Measurements from ENCODE around the gene MSI2. TPM values are rescaled to one million over a fixed set of nuclear protein-coding genes. Genes with fewer than 3 reads are reported as not detected.

The MSI2 gene
- total RNA-seq, 1 experiment from 2014 or later, result 169 TPM

DNA sequence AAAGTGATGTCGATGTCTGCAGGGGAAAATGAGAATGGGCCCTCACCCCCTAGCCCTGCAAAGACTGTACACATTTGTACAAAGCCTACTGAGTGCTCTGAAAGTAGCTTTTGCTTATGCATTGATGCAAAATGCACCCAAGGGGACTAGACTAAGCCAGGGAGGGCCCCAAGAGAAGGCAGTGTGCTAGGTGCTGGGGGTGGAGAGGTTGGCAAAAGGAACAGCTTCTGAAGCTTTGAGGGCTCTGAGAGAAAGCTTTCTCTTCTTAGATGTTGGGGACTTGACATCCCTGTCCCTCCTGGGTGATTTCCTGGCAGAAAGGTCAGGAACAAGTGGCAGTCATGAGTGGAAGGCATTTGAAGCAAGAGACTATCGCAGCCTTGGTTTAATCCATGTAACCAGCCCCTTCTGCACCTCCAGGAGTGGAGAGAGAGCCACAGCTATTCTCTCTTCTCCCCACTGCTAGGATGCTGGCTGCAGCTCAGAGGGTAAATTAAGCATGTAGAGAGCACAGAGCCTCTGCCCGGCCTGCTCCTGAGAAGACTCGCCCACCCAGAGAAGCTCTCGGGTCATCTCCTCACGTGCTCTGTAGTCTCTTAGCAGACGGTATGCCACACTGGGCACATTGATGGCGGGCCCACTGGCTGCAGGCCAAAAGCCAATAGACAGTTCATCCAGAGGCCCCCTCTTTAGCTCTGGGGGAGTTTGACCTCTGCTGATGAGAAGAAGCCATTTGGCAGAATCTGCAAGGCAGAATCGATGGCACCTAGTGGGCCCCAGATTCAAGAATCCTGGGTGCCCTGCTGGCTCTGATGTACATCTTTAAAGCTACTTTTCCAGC lies 221.4 kb downstream of the MSI2 start:
- H3K27ac ChIP-seq (ENCODE audit: low read length), result peak overlapping the region; percentile 97
- peak; percentile 96 for DNase-seq
- peak overlapping the region; percentile 64 for H3K4me2 ChIP-seq (ENCODE audit: low read depth, low read length, poor library complexity, severe bottlenecking)
- peaks cover 100% of the 10 kb centered on the region for H3K4me1 ChIP-seq (ENCODE audit: low read length)
- peaks cover 80% of the 10 kb centered on the region for H3K79me2 ChIP-seq (ENCODE audit: low read length)
- H3K4me3 ChIP-seq (ENCODE audit: low read length), result peak overlapping the region; percentile 21
- H3K9ac ChIP-seq (ENCODE audit: low read length), result peak overlapping the region; percentile 68
- H4K20me1 ChIP-seq (ENCODE audit: insufficient read depth, low read depth, low read length), result no peaks in the 10 kb centered on the region
- H3K36me3 ChIP-seq (ENCODE audit: insufficient read depth, low read length), result peaks cover 9% of the 10 kb centered on the region; the same call in 1 of the 2 replicates
- no peak overlapping the region for H2AFZ ChIP-seq (ENCODE audit: low read length)
- H3K9me3 ChIP-seq (ENCODE audit: low read length), result no peaks in the 10 kb centered on the region
- H3K9me2 ChIP-seq (replicated peaks; ENCODE audit: insufficient read depth, low read length), result no peaks in the 10 kb centered on the region
- H3K27me3 ChIP-seq (ENCODE audit: low read length), result no peaks in the 10 kb centered on the region

DNA sequence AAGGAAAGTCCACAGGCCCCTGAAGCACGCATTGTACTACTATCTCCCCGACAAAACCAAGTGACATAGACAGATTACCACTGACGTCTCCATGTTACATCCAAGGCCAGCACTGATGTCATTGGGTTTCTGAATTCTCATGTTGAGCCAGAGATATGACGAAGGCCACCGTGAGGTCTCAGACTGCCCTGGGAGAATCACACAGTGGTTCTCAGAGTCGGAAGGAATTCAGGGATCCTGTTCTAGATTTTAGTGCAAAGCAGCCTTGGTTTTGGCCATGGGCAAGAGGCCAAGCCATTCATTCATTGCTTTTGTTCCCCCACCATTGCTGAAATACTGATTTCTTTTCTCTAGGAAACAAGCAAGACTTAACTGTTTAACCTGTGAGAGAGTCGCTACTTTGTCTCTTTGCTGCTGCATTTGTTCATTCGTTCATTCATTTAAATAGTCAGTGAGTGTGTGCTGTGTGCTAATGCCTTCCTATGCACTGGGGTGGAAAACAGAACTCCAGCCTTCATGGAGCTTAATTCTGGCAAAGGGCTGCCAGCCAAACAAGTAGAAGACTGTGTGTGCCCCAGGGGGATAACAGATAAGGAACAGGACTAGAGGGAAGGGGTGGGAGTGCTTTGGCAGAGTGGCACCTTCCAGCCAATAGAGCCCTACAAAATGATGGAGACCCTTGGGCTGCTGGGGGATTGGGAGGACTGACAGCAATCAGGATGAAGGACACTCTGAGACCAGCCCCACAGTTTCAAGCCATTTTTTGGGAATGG lies 222.3 kb downstream of the MSI2 start:
- Histone ChIP-seq H3K36me3 (ENCODE audit: insufficient read depth, low read length) (peaks cover 9% of the 10 kb centered on the region; the same call in 1 of the 2 replicates), H3K9ac (ENCODE audit: low read length) (peak overlapping the region; percentile 68), H3K9me3 (ENCODE audit: low read length) (no peaks in the 10 kb centered on the region), H3K4me1 (ENCODE audit: low read length) (peaks cover 100% of the 10 kb centered on the region), H3K27ac (ENCODE audit: low read length) (peak overlapping the region; percentile 97), H3K9me2 (replicated peaks; ENCODE audit: insufficient read depth, low read length) (no peaks in the 10 kb centered on the region), H3K79me2 (ENCODE audit: low read length) (peaks cover 83% of the 10 kb centered on the region), H4K20me1 (ENCODE audit: insufficient read depth, low read depth, low read length) (no peaks in the 10 kb centered on the region), H3K4me3 (ENCODE audit: low read length) (no peak overlapping the region), H2AFZ (ENCODE audit: low read length) (no peak overlapping the region), H3K27me3 (ENCODE audit: low read length) (no peaks in the 10 kb centered on the region), H3K4me2 (ENCODE audit: low read depth, low read length, poor library complexity, severe bottlenecking) (peak overlapping the region; percentile 64)
- DNase-seq, result no peak

DNA sequence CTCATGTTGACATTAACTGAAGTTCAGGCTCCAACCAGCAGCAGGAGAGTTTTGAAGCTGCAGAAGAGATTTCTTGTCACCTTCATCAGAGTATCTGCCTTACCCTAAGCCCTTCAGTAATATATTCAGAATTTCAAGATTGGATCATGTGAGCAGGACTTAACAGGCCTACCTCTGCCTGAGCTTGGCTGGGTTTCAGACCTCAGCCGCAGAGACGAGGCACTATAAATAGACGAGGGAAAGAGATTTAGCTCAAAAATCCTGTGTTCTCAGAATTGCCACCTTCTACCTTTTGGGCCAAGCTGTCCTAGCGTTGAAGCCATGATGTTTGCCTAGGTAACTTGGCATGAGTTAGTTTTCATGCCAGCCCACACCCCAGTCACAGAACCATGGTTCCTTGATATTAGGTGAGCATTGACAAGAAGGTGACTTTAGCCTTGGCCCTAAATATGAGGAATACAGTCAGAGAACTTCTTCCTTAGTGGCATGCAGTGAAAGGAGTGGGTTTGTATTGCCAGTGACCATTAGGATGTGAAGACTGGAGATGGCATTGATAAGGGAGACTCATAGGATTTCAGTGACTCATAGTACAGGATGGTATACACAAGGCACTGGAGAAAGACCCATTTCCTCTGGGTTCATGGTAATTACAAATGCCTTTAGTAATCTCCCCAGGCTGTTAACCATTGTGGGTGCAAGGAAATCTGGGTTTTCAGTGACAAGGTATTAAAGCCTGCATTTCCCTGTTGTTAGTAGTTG lies 224.3 kb downstream of the MSI2 start:
- Histone ChIP-seq H3K9me2 (replicated peaks; ENCODE audit: insufficient read depth, low read length) (no peaks in the 10 kb centered on the region), H4K20me1 (ENCODE audit: insufficient read depth, low read depth, low read length) (no peaks in the 10 kb centered on the region), H3K79me2 (ENCODE audit: low read length) (peaks cover 83% of the 10 kb centered on the region), H2AFZ (ENCODE audit: low read length) (no peak overlapping the region), H3K4me1 (ENCODE audit: low read length) (peaks cover 100% of the 10 kb centered on the region), H3K36me3 (ENCODE audit: insufficient read depth, low read length) (peaks cover 9% of the 10 kb centered on the region; the same call in 1 of the 2 replicates), H3K4me3 (ENCODE audit: low read length) (no peak overlapping the region), H3K27ac (ENCODE audit: low read length) (peak overlapping the region; percentile 97), H3K9me3 (ENCODE audit: low read length) (no peaks in the 10 kb centered on the region), H3K27me3 (ENCODE audit: low read length) (no peaks in the 10 kb centered on the region), H3K4me2 (ENCODE audit: low read depth, low read length, poor library complexity, severe bottlenecking) (no peak overlapping the region), H3K9ac (ENCODE audit: low read length) (no peak overlapping the region)
- DNase-seq, result no peak

DNA sequence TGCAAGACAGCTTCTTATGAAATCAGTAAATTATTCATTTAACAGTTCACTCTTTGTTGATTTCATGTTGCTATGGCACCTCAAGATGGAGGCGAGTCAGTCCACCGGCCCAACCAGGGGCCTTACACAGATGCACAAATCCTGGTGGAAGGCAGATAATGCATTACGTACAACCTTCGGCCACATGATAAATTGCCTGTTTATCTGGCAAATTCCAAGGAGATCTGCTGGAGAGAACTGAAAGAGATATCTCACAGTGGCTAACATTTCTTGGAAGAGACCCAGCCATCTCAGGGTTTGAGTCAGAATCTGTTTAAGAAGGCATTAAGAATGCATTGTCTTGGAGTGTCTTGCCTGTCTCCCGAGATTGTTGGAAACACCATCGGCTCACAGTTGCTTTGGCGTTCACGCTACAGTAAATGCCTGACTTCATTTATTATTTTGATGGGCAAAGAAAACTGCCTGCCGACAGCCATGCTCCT lies 225.6 kb downstream of the MSI2 start:
- no peak overlapping the region for H3K9ac ChIP-seq (ENCODE audit: low read length)
- peaks cover 9% of the 10 kb centered on the region; the same call in 1 of the 2 replicates for H3K36me3 ChIP-seq (ENCODE audit: insufficient read depth, low read length)
- peaks cover 100% of the 10 kb centered on the region for H3K4me1 ChIP-seq (ENCODE audit: low read length)
- H3K79me2 ChIP-seq (ENCODE audit: low read length), result peaks cover 91% of the 10 kb centered on the region
- no peaks in the 10 kb centered on the region for H3K27me3 ChIP-seq (ENCODE audit: low read length)
- no peaks in the 10 kb centered on the region for H3K9me3 ChIP-seq (ENCODE audit: low read length)
- no peak overlapping the region for H2AFZ ChIP-seq (ENCODE audit: low read length)
- DNase-seq, result no peak
- H4K20me1 ChIP-seq (ENCODE audit: insufficient read depth, low read depth, low read length), result no peaks in the 10 kb centered on the region
- no peak overlapping the region for H3K4me3 ChIP-seq (ENCODE audit: low read length)
- H3K9me2 ChIP-seq (replicated peaks; ENCODE audit: insufficient read depth, low read length), result no peaks in the 10 kb centered on the region
- H3K27ac ChIP-seq (ENCODE audit: low read length), result peak overlapping the region; percentile 97
- no peak overlapping the region for H3K4me2 ChIP-seq (ENCODE audit: low read depth, low read length, poor library complexity, severe bottlenecking)

DNA sequence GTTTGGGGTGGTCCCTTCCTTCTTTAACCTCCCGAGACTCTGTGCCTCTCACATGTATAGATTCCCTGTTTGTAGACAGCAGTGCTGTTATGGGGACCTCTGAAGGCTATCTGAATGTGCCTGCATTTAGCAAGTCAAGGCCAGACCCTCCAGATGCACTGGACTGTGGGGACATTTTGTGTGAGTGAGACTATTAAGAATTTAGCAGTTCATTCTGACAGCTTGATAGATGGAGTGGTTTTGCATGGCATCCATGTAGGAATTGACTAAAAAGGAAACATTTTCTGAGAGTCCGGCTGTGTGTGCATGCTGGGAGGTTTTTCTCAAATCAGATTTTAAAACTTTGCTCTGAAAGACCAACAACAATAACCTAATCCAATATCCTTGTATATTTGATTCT lies 226.3 kb downstream of the MSI2 start:
- peaks cover 99% of the 10 kb centered on the region for H3K79me2 ChIP-seq (ENCODE audit: low read length)
- no peak overlapping the region for H3K4me3 ChIP-seq (ENCODE audit: low read length)
- H3K4me2 ChIP-seq (ENCODE audit: low read depth, low read length, poor library complexity, severe bottlenecking), result no peak overlapping the region
- H3K9me2 ChIP-seq (replicated peaks; ENCODE audit: insufficient read depth, low read length), result no peaks in the 10 kb centered on the region
- peaks cover 100% of the 10 kb centered on the region for H3K4me1 ChIP-seq (ENCODE audit: low read length)
- peaks cover 9% of the 10 kb centered on the region; the same call in 1 of the 2 replicates for H3K36me3 ChIP-seq (ENCODE audit: insufficient read depth, low read length)
- peak overlapping the region; percentile 97 for H3K27ac ChIP-seq (ENCODE audit: low read length)
- no peaks in the 10 kb centered on the region for H3K27me3 ChIP-seq (ENCODE audit: low read length)
- H4K20me1 ChIP-seq (ENCODE audit: insufficient read depth, low read depth, low read length), result no peaks in the 10 kb centered on the region
- DNase-seq, result no peak
- H2AFZ ChIP-seq (ENCODE audit: low read length), result no peak overlapping the region
- no peaks in the 10 kb centered on the region for H3K9me3 ChIP-seq (ENCODE audit: low read length)
- no peak overlapping the region for H3K9ac ChIP-seq (ENCODE audit: low read length)

DNA sequence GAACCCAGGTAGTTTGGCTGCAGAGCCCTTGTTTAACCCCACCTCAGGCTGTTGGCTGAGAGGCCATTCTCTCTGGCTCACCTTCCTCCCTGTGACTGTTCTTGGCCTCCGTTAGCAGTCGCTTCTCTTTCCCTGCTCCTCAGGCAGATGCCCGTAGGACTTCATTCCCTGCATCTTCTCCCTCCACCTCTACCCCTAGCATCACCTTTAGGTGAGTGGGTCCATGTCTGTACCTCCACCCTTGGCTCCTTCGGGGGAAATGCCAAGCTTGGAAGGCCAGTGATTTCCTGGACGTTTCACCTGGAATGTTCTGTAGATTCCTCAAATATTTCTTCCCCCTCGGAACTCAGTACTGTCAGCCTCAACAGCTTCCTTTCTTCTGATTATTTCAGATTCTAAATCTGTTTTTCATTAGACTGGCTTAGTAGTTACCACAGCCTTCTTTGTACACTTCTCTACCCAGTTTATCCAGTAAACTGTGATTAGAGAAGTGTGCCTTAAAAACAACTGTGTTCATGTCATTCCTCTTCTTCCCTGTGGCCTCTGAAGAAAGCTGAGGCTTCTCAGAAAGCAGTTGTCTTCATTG lies 227.9 kb downstream of the MSI2 start:
- Histone ChIP-seq H2AFZ (ENCODE audit: low read length) (no peak overlapping the region), H3K9me3 (ENCODE audit: low read length) (no peaks in the 10 kb centered on the region), H3K79me2 (ENCODE audit: low read length) (peaks cover 99% of the 10 kb centered on the region), H3K27me3 (ENCODE audit: low read length) (no peaks in the 10 kb centered on the region), H3K4me2 (ENCODE audit: low read depth, low read length, poor library complexity, severe bottlenecking) (peak overlapping the region; percentile 59), H3K9ac (ENCODE audit: low read length) (peak overlapping the region; percentile 55; the same call in 1 of the 2 replicates), H3K36me3 (ENCODE audit: insufficient read depth, low read length) (peaks cover 4% of the 10 kb centered on the region; the same call in 1 of the 2 replicates), H3K4me3 (ENCODE audit: low read length) (no peak overlapping the region; the same call in 1 of the 2 replicates), H4K20me1 (ENCODE audit: insufficient read depth, low read depth, low read length) (no peaks in the 10 kb centered on the region), H3K9me2 (replicated peaks; ENCODE audit: insufficient read depth, low read length) (no peaks in the 10 kb centered on the region), H3K4me1 (ENCODE audit: low read length) (peaks cover 96% of the 10 kb centered on the region), H3K27ac (ENCODE audit: low read length) (peak overlapping the region; percentile 97)
- no peak for DNase-seq

DNA sequence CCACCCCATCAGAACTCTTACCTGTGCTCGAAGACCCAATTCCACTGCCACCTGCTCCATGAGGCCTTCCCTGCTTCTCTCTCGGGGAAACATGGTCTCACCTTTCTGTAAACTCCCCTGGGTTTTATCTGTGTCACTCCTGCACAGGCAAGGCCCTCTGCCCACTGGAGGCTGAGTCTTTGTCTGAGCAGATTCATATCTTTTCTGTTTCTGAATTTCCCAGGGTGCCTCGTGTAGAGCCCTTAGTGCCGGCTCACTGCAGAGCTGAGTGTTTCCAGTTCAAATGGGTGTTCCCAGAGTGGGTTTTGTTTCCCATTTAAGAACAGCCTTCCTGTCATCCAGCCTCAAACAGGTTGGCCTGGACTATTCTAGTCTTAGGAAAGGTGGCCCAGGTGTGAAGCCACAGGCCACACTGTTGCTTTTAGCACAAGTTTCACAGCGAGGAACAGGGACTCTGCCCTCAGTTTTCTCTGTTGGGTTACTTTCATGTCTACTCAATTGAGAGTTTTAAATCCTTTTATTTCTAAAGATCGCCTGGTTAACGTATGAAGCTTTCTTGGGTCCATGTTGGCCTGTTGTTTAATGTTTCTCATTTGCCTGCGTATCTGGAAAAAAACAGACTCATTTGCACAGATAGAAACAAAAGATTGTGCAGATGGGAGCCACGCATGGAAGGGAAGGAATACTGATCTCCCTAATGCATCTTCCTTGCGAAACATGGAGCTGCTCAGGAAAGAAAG lies 228.7 kb downstream of the MSI2 start:
- Histone ChIP-seq H3K79me2 (ENCODE audit: low read length) (peaks cover 99% of the 10 kb centered on the region), H3K27me3 (ENCODE audit: low read length) (no peaks in the 10 kb centered on the region), H3K9me2 (replicated peaks; ENCODE audit: insufficient read depth, low read length) (no peaks in the 10 kb centered on the region), H3K4me3 (ENCODE audit: low read length) (peak overlapping the region; percentile 39), H3K4me1 (ENCODE audit: low read length) (peaks cover 96% of the 10 kb centered on the region), H3K4me2 (ENCODE audit: low read depth, low read length, poor library complexity, severe bottlenecking) (peak overlapping the region; percentile 59), H4K20me1 (ENCODE audit: insufficient read depth, low read depth, low read length) (no peaks in the 10 kb centered on the region), H3K9ac (ENCODE audit: low read length) (peak overlapping the region; percentile 55), H3K27ac (ENCODE audit: low read length) (peak overlapping the region; percentile 97), H2AFZ (ENCODE audit: low read length) (no peak overlapping the region), H3K36me3 (ENCODE audit: insufficient read depth, low read length) (no peaks in the 10 kb centered on the region; the same call in 1 of the 2 replicates), H3K9me3 (ENCODE audit: low read length) (no peaks in the 10 kb centered on the region)
- no peak for DNase-seq
